ENCODE data around the gene ADORA1.

DNA sequence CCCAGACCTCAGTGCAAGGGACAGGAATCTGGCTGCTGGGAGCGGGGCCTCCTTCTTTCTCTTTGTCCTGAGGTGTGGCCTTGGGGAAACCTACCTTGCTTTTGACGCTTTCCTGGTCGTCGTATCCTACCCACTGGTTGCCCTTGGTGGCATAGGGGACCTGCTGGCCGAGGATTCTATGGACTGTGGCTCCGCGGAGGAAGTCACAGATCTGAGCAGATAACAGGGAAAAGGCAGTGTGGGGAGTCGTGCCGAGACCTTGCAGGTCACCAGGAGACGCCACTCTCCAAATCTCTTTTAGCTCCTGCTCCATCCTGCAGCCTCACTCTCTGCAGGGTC is 52.1 kb downstream of the ADORA1 start:
- TF ChIP-seq POLR2AphosphoS5 (IDR thresholded peaks at IDR 0.05) (no peak), POLR2A (IDR thresholded peaks at IDR 0.05) (no peak)

Measured in prostate gland (tissue), 1 donor.